Activated naive CD4-positive, alpha-beta T cell treated with Interleukin-2 at 50 U/mL for 16 hours (primary cell): Measurements from ENCODE around the gene PRICKLE3.

ENCODE experiments used
- DNase-seq: peaks from one replicate; pipeline ENCODE4 v3.0.0-alpha.2; 2020

Gene PRICKLE3

DNA sequence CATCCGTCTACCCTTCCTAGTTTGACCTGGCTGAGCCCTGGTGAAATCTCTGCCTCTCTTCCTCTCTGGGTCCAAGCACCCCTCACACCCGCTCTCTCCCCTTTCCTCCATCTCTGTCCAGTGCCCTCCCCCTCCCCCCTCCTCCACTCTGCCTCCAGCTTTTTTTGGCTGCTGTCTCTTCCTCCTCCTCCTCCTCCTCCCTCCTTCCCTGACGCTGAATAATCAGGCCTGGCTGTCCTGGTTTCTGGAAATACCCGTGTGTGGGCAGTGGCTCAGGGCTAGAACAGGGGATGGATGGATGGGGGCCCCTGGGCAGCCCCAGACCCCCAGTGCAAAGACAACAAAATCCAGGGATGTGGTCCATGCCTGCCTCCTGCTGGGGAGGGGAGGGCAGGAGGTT is 18.5 kb upstream of the PRICKLE3 start:
- no peak for DNase-seq

DNA sequence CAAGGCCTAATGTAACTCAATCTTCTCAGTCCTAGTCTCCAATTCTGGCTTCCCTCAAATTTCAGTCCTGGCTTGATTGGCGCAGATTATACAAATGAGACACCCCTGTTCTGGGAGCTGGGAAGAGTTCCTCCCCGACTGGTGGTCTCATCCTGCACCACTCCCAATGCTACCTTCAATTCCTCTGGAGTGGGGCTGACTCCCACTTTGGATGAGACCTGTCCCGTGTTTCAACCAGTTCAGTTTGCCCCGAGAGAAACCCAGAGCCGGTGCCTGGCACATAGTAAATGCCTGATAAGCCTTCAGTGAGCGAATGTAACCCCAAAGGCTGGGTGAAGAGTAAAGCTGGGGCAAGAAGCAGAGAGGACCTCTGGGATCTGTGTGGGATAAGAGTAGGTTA is 17.8 kb upstream of the PRICKLE3 start:
- no peak for DNase-seq

DNA sequence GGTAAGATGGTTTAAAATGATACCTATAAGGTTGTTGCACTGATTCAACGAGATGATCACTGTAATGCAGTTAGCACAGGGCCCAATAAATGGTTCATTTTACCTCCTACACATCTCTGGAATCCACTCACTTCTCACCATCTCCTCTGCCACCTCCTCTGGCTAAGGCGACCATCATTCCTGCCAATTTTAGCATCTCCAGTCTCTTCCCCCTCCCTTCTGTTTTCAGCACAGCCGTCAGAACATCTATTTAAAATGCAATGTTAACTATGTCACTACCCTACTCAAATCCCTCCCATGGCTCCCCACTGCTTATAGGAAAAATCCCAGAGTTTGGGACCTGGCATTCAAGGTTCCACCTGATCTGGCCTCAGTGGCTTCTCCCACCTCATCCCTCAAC is 17.4 kb upstream of the PRICKLE3 start:
- no peak for DNase-seq

DNA sequence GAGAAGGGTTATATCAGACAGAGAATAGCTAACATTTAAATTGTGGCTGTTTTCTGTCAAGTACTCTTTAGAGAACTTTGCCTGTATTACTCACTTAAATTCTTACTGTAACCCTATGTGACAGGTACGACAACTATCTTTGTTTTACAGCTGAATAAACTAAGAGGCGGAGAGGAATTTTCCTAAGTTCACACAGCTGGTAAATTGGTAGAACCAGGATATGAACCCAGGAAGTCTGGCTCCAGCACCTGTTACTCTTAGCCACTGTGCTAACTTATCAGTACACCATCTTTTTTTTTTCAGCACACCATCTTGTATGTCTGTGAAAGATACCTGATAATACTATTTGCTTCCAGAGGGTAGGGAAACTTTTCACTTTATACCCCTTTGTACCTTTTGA is 15.8 kb upstream of the PRICKLE3 start:
- no peak for DNase-seq

DNA sequence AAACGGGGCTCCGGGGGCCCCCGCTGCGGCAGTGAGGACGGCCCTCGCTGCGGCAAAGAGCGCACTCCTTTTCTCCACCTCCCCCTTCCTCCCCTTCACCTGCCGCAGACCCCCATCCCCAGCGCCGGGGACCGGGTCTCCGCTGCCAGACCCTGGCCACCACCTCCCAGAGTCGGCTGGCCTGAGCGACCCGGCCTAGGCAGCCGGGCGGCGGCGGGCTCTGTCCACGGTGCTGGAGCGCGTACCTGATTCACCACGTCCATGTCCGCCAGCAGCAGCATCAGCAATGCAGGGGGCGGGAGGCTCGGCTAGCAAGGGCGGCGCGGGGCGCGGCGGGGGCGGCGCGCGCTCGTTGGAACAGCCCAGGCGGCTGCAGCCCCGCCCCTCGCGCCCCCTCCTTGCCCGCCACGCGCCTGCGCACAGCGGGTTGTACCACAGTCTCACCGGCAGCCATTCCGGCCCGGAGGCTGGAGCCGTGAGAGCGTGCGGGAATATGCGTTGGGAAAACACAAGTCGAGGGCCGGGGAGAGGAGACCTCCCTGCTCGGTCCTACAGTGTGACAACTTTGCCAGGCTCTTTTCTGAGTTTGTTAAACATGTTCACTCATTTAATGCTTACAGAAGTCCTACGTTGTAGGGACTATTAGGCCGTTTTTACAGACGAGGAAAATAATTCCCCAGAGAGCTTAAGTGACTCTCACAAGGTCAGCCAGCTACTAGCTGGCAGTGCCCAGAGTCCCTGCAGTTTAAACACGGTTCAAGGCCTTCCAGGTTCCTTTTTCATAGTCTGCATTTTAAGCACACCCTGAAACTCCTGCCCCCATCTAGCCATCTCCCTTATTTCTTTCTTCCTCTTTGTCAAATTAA is 14.0 kb upstream of the PRICKLE3 start, which contains the start of gene SYP:
Gene SYP (minus strand): TSS at position 288 of the 866 bp plus-strand sequence. CDS start 7 bp downstream, at position 281.
- peak; percentile 89 for DNase-seq

DNA sequence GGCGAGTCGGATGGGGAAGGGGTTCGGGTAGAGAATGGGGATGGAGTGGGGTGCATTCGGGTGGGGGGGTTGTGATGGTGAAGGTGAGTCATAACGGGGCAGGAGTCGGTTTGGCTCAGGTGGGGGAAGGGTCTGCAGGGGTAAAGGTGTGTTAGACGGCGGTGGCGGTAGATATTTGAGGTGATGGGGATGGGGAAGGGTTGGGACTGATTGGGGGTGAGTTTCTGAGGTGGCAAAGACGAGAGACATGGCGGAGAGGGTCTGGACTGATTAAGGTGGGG is 13.1 kb upstream of the PRICKLE3 start:
- DNase-seq: no peak

DNA sequence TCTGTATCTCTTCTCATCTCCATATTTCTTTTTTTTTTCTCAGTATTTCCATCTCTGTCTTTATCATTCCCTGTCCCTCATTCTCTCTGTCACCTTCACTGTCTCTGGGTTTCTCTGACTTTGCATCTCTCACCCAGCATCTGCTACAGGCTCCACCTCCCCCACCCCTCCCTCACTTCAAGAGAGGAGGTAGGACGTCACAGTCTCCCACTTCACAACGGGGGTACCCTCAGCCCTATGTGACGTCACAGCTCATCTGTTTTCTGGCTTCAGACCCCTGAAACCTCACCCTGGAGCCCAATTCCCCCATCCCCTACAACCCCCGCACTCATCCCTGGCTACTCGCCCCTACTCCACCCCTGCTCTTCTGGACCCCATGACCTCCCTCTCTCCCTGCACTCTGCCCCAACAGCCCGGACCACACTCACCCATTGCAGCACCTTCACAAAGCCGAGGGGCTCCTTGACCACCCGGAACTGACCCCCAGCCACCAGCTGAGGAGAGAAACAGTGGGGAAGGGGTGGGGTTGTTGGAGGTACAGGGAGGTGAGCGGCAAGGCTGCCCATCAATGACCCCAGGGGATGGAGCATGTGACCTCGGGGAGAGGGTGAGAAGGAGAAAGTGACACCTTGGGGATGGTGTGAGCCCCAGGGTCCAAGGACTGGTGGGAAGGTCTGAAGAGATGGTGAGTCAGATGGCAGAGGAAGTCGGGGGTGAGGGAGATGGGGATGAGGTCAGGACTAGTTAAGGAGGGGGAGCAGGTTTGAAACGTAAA is 12.6 kb upstream of the PRICKLE3 start:
- DNase-seq: no peak

DNA sequence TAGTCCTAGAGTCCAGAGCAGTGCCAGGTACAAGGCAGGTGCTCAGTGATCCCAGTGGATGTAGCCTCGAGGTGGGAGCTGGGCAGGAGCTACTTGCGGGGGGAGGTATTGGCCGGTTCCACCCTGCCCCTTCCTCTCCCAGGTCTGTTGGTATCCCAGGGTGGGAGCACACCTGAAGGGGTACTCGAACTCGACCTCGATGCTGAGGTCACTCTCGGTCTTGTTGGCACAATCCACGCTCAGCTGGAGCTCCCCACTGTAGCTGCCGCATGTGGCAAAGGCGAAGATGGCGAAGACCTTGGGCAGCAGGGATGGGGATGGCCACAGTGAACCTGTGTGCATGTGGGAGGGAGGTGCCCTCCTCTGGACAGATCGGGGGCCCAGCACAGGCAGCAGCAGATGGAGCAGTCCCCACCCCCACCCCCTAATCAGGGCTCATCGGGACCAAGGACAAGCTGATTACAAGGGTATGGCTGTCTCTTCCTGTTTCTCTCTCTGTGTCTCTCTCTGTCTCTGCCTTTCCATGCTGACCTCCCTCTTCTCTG is 11.4 kb upstream of the PRICKLE3 start:
- no peak for DNase-seq

DNA sequence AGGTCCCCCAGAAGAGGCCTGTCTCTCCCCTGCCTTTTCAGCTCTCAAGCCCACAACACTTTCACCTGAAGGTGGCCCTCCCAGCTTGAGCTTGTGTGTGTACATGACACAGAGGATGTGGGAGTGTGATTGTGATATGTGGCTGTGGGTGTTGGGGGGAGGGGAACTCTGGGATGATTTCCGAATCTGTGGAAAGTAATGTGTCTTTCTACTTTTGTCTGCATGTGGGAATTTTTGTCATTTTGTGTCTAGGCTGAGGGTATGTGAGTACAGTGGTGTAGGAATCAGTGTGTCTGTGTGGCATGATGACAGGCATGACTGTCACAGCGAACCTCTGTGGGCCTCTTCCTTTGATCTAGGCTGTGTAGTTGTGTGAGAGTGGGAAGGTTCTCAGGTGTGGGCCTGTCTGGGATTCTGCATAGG is 7.4 kb upstream of the PRICKLE3 start:
- no peak for DNase-seq

DNA sequence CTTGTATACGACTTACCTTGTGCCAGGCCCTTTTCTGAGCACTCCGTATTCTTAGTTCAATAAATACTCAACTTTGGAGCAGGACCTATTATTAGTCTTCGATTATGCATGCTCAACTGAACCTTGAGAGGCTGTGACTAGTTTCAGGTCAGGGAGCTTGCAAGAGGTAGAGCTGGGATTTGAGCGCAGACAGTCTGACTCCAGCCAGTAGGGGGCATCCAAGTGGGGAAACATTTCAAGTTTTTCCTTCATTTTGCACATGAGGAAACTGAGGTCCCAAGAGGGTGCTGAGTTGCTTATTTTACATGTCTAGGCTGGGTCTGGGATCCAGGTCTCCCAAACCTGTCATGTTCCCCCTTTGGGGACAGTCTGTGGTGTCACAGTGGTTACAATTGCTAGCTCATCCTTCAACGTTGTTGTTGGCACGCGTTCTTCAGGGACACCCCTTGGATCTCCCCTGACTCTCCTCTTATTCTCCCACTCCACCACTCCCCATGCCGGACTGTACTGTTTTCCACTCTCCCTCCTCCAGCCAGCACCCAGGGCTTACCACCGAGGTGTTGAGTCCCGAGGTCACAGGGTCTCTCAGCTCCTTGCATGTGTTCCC is 6.7 kb upstream of the PRICKLE3 start:
- DNase-seq: peak; percentile 34

DNA sequence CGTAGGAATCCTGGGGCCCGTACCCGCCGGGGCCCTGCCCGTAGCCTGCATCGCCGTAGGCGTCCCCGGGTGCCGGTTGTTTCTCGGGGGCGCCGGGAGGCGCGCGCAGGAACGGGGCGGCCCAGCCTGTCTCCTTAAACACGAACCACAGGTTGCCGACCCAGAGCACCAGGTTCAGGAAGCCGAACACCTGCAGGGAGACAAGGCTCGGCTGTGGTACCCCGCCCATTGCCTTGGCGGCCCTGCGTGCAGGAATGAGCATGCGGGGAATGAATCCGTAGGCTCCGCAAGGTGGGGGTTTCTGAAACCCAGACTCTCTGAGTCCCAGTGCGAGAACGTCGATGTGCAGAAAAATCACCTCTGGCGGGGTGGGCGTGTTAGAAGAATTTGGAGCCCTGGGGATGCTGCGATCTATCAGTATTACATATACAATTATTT is 5.4 kb upstream of the PRICKLE3 start:
- peak; percentile 38 for DNase-seq

DNA sequence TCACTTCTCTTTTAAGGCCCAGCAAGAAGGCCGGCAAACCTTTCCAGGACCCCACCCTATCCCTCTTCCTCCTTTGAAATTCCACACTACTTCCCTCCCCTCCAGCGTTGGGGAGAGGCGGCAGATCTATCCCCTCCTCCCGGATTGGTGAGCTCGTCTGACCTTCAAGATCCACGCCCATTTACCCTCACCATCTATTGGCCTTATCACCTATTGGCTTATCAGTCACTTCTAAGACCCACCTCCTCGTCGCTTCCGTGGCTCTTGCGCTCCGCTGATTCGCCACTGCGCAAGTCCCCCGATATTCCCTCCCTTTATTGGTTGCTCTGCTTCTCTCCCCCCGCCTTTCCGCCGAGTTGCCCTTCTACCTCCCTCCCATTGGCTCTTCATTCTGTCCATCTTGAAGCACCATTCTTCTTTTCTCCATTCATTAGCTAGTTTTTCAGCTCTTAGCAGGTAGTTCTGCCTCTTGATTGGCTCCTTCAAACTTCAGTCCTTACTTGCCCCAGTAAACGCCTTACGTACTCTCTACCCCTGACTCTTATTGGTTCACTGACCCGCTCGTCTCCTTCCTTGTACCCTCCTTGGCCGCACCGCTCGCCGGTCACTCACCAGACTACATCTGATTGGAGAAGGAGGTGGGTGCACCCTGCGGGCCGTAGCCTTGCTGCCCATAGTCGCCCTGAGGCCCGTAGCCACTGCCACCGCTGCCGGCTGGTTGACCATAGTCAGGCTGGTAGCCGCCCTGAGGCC is 4.8 kb upstream of the PRICKLE3 start:
- peak; percentile 86 for DNase-seq

DNA sequence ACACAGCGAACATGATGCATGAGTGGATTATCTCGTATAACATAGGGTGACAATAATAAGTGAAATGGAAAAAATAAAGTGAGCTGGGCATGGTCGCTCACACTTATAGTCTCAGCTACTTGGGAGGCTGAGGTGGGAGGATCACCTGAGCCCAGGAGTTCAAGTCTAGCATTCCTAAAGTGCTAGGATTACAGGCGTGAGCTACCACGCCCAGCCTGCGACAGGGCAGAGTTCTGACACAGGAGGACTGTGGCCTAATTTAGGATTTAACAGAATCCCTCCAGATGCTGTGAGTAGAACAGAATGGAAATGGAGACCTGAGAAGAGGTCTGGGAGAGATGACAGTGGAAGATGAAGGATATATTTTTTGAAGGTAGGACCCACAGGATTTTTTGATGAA is 3.4 kb upstream of the PRICKLE3 start:
- DNase-seq: no peak

DNA sequence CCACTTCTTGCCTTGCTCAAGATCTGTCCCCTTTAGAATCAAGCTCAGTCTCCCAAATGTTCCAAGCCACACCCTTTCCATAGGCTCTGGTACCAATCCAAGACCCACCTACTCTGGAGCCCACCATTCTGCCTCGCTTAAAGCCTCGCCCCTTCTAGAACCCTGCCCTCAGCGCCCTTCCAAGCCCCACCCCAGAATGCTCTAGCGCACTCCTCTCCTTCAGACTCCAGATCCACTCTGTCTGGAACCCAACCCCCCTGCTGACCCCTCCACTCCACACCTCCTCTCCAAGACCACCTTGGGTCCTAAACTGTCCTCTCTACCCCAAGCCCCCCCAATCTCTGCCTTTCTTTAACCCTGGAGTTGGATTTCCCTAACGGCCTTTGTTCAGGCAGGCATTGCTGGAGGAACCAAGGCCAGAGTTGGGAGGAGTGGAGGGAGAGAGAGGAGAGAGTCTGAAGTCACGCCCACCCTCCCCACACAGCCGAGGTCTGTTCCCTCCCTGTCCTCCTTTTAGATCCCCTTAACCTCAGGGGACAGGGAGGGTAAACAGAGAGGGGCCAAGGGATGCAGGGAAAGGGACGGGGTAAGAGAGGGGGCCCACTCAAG is 2.4 kb upstream of the PRICKLE3 start:
- DNase-seq: no peak

DNA sequence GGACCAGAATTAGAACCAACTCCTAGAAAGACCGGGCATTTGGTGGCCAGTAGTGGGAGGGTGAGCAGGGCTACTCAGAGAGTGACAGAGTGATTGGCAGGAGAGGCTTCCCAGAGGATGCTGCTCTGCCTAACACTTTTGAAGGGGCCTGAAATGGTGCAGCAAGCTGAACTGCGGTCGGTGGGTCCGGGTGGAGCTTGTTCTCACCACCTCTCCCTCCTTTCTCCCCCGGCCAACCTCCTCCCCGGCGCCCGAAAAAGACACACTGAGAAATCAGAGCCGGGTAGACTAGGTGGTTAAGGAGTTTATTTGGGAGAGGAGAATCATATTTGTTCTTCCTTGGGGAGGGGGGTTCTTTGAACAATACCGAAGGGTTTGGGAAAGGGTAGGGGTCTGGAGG is 1.4 kb upstream of the PRICKLE3 start:
- no peak for DNase-seq

DNA sequence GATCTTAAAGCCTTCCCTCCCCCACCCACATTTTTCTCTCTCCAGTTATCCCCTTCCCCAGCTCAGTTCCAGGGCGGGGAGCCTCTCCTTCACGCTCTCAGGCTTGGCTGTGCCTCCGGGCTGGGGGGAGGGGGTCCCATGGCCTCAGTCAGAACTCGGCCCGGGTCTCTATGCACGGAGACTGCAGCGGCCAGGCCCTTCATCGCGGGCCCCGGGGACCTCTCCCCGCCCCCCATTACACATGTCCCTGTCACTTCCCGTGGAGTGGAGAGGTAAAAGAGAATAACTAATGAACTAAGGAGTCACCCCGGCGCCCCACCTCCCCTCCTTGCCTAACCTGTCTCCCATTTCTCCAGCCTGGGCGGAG is 838 bp upstream of the PRICKLE3 start:
- DNase-seq: no peak

DNA sequence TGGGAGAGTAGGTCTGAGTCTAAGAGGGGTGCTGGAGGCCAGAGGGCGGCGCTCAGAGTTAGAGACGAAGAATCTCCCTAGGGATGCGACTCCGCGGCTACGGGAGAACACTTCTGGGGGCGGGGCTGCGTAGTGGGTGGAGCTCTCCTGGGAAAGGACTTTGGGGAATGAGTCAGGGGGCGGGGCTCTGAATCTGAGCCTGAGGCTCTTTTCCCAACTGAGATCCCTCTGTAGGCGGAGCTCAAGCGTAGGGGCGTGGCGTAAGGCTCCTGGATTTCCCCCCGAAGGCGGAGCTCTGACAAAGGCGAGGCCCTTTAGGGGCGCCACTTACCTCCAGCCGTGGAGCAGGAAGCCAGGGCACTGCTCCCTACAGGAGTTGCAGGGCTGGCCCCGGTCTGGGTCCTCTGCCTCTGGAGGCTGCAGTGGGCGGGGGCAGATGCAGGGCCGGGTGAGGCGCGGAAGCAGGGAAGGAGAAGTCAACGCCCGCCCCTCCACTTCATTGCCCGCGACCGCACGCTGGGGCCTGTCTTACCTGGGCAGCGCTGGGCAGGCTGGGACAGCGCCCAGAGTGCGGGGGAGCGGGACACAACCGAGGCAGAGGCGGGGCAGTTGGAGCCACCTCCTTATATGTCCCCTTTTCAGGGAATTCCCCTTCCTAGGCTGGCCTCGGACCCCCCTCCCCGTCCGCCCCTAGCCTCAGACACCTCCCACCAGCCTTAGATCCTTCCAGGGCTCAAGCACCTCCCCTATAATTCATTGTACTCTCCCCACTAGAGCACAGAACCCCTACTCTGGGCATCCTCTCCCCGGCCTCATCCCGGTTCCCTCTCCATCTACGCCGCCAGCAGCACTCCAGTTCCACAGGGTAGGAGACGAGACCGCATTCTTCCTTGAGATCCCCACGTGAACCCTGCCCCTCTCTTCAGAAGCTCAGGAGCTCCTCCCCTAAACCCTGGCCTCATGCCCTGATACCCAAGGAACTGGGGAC is 1.6 kb downstream of the PRICKLE3 start:
- peak; percentile 25 for DNase-seq

DNA sequence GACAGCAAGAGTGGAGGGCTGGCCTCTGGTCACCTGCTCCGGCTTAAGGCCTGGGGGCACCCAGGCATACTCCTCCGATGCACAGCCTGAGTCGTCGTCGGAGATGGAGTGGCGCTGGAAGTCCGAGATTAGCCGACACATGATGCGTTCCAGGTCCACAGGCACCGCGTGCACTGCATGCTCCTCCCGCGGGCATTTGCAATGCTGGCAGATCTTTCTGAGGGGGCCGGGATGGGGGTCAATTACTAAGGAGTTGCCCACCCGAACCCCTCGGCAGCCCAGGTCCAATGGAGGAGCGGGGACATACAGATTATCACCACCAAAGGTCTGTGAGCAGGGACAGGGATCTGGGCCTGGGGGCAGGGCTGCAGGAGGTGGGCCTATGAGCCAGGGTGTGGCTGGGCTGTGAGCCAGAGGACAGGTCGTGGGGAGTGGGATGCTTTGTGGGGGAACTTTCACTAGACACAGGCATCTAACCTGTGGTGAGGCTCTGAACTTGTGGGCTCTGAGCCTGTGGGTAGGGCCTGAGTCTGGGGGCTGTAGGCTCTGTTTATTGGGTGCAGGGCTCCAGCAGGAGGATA is 2.4 kb downstream of the PRICKLE3 start:
- DNase-seq: no peak

DNA sequence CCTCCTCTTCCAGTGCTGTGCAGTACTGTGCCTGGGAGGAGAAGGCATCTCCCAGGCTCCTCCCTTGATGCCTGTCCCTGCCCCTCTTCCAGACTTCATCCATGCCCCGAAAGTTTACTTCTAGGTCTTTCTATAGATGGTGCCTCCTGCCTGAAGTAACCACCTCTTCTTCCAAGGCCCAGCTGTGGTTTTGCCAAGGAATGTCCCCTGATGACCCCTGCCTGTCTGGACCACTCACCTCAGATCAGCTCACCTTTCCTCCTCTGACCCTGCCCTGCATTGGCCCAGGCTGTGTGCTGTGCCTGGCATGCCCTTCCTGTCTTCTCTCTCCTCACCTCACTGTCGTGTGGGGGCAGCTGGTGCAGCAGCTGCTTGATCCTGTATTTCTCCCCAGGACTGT is 6.8 kb downstream of the PRICKLE3 start:
- DNase-seq: no peak

DNA sequence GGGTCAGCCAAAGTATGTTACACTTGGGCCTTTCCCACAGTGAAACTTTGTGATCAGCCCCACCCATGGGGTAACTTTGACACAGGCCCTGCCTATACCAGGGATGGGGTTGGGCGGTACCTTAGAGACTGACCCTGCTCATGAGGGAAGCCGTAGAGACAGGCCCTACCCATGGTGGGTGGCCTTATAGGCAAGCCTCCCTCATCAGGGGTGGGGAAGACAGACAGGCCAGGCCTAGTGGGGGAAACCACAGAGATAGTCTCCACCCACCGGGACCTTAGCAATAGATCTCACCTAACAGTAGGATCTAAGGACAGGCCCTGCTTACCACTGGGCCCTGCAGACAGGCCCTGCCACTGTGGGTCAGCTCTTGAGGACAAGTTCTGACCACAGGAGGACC is 7.6 kb downstream of the PRICKLE3 start:
- no peak for DNase-seq
